Activated CD4-positive, alpha-beta memory T cell treated with anti-CD3 and anti-CD28 coated beads, Interleukin-2, amount 10 ng/mL, durations not matched to agents 7 days and 5 days (primary cell): ENCODE measurements around the gene BMX. TPM values are rescaled to one million over a fixed set of nuclear protein-coding genes. Genes with fewer than 3 reads are reported as not detected.

ENCODE experiments used
- CTCF ChIA-PET: fragments of 350-600 bp; sonication (Branson Sonifier 250); formaldehyde crosslinking; loops from one replicate; lab custom pipeline; 2021; ENCODE audit warnings: antibody characterized with exemption, inconsistent platforms; lab: Charles Lee
- POLR2A ChIA-PET: fragments of 350-600 bp; sonication (Branson Sonifier 250); formaldehyde crosslinking; loops from one replicate; lab custom pipeline; 2021; ENCODE audit warnings: antibody characterized with exemption; lab: Charles Lee
- DNase-seq: peaks from one replicate; pipeline ENCODE4 v3.0.0-alpha.2; 2020
- H3K27ac Mint-ChIP-seq: one replicate; pipeline ENCODE4 v1.8.0; 2021; ENCODE audit warnings: mild to moderate bottlenecking, mixed read lengths
- H3K27me3 Mint-ChIP-seq: one replicate; pipeline ENCODE4 v1.8.0; 2021; ENCODE audit warnings: mixed read lengths
- H3K36me3 Mint-ChIP-seq: one replicate; pipeline ENCODE4 v1.8.0; 2021; ENCODE audit warnings: low read depth, mixed read lengths
- H3K4me1 Mint-ChIP-seq: one replicate; pipeline ENCODE4 v1.8.0; 2021; ENCODE audit warnings: mixed read lengths
- H3K4me3 Mint-ChIP-seq: one replicate; pipeline ENCODE4 v1.8.0; 2021; ENCODE audit warnings: mild to moderate bottlenecking, mixed read lengths
- H3K9me3 Mint-ChIP-seq: one replicate; pipeline ENCODE4 v1.8.0; 2021; ENCODE audit warnings: mixed read lengths
- total RNA-seq, 2 experiments: library from RNA; stranded (reverse); gene quantifications; one replicate each; pipeline ENCODE4 v1.2.3, GENCODE V29; 2021

Gene BMX
- not detected for total RNA-seq

GRCh38 chrX:15500497-15500966 is at the start of gene BMX:
Gene BMX, plus strand, starts transcription at chrX:15500807. Its CDS starts 7,547 bp downstream, at chrX:15508354.
- ChIA-PET POLR2A (no interaction called here), CTCF (no interaction called here)

DNA sequence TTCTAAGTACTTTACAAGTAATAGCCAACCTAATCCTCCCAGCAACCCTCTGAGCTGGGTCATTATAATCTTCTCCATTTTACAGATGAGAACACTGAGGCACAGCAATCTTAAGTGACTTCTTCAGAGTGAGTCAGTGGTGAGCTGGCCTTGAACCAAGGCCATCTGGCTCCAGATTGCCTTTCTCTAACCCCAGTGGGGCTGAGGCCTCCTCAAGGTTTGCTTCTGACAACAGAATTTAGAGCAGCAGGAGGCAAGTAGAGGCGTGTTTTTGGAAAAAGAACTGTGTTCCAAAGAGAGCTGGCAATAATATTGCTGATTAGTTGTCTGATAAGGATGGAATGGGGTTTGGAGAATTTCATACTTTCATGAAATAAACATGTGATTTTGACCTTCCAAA is 48.7 kb upstream of the BMX start:
- Mint-ChIP-seq H3K27me3 (no peaks in the 10 kb centered on the region), H3K27ac (no peak overlapping the region), H3K4me3 (no peak overlapping the region), H3K9me3 (no peaks in the 10 kb centered on the region), H3K4me1 (no peaks in the 10 kb centered on the region), H3K36me3 (peaks cover 2% of the 10 kb centered on the region)
- CTCF ChIA-PET, result no interaction called here
- no peak for DNase-seq
- POLR2A ChIA-PET, result no interaction called here

More at GRCh38 chrX:15500497-15500966, at the start of gene BMX:
- Mint-ChIP-seq H3K4me1 (peaks cover 1% of the 10 kb centered on the region), H3K9me3 (no peaks in the 10 kb centered on the region), H3K36me3 (no peaks in the 10 kb centered on the region), H3K27ac (no peak within 1 kb of the TSS), H3K4me3 (no peak within 1 kb of the TSS), H3K27me3 (peaks cover 20% of the 10 kb centered on the region)
- no peak for DNase-seq

GRCh38 chrX:15464704-15465103 is 35.9 kb upstream of the BMX start:
- DNase-seq, result no peak
- Mint-ChIP-seq H3K27me3 (peaks cover 2% of the 10 kb centered on the region), H3K36me3 (no peaks in the 10 kb centered on the region), H3K9me3 (no peaks in the 10 kb centered on the region), H3K4me3 (no peak overlapping the region), H3K4me1 (no peaks in the 10 kb centered on the region), H3K27ac (no peak overlapping the region)
- POLR2A ChIA-PET, result no interaction called here
- CTCF ChIA-PET, result no interaction called here

DNA sequence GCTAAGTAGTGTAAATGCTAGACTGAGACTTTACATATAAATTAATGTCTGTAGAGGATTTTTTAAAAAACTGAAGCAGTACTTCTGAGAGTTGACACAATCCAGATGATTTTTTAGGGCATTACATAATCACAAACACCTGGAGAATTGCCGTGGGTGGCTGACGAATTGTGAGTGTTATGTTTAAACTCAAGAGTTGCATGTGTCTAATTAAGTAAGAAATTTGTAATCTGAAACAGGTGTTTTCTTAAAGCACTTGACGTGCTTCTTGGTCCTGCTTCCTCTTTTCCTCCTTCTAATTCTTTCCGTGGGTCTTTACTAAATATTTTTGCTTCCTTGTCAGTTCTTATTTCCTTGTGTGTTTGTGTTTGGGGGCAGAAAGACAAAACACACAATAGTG is 35.3 kb upstream of the BMX start:
- ChIA-PET CTCF (no interaction called here), POLR2A (no interaction called here)
- Mint-ChIP-seq H3K4me1 (no peaks in the 10 kb centered on the region), H3K27ac (no peak overlapping the region), H3K4me3 (no peak overlapping the region), H3K9me3 (no peaks in the 10 kb centered on the region), H3K36me3 (no peaks in the 10 kb centered on the region), H3K27me3 (peaks cover 2% of the 10 kb centered on the region)
- DNase-seq, result no peak

DNA sequence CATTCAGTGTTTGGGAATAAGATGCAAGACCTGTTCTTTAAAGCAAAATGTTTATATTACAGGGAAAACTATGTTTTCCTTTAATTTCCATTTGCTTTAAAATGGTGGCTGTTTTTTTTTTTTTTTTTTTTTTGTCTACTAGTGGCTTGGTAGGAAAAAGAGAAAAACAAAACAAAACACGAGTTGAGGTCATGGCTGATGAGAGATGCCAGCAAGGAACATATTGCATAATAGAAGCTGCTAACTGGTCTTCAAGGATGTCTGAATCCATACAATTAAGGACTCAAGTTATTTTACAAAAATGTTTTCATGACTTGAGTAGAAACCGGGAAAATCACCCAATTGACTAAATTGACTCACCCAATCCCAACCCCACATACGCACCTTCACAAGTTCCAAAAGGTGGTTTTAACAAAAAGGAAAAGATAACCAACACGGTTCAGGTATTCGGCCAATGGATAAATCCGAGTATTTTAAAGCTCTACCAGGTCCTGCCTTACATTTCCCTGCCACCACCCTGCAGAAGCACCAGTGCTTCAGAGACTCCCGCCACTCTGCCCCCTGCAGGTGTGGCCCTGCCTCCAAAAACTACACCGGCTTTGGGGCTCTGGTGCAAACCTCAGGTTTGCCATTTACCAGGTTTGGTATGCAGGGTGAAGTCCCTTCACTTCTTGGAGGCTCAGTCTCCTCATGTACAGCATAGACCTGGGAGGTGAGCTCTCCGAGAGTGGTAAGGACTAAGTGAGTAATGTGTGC is 34.5 kb upstream of the BMX start:
- ChIA-PET CTCF (interaction anchor here (2.4 to 4.0 kb wide), 2 partner anchors 118 to 166 kb away, joined by 9 to 22 read pairs; no protein-coding TSS in a partner anchor), POLR2A (no interaction called here)
- Mint-ChIP-seq H3K36me3 (no peaks in the 10 kb centered on the region), H3K27me3 (peaks cover 2% of the 10 kb centered on the region), H3K4me3 (no peak overlapping the region), H3K4me1 (peaks cover 2% of the 10 kb centered on the region), H3K27ac (no peak overlapping the region), H3K9me3 (no peaks in the 10 kb centered on the region)
- DNase-seq, result no peak

DNA sequence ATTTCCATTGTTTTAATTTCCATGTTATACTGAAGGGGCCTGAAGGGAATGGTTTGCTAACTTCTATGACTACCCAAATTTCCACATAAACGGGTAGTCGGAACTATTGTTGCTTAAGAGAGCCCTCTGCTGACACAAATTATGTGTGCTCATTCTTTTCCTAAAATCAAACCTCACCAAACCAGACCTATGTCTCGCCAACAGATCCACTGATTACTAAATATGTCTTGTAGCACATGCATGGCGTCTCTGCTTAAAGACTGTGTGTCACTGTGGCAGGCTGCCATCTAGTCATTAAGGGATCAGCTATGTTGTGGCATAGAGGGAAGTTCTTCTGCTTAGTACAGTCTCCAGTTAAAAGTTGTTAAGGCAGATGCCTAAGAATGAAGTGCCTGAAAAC is 32.6 kb upstream of the BMX start:
- no peak overlapping the region for H3K27ac Mint-ChIP-seq
- CTCF ChIA-PET, result interaction anchor here (2.4 to 4.0 kb wide), 2 partner anchors 120 to 168 kb away, joined by 9 to 22 read pairs; no protein-coding TSS in a partner anchor
- no peak overlapping the region for H3K4me3 Mint-ChIP-seq
- H3K9me3 Mint-ChIP-seq, result no peaks in the 10 kb centered on the region
- H3K27me3 Mint-ChIP-seq, result peaks cover 2% of the 10 kb centered on the region
- H3K36me3 Mint-ChIP-seq, result no peaks in the 10 kb centered on the region
- peaks cover 3% of the 10 kb centered on the region for H3K4me1 Mint-ChIP-seq
- DNase-seq, result no peak
- POLR2A ChIA-PET, result no interaction called here

DNA sequence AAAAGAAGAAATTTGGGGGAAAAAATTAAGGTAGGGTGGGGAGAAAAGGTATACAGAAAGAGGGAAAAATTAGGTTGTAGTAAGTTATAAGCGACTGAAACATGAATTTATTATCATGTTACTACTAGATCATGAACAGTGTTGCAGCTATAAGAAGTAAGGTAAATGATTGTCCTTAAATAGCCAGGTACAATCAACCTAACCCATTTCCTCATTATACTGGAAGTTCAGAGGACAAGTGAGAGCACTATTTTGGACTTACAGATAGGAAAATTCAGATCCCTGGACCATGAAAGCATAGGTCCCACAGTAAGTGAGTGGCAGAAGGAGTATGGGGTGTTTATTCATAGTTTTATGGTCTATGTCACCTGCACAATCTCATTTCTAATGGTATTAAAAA is 31.0 kb upstream of the BMX start:
- Mint-ChIP-seq H3K9me3 (no peaks in the 10 kb centered on the region), H3K27me3 (peaks cover 2% of the 10 kb centered on the region), H3K27ac (no peak overlapping the region), H3K36me3 (no peaks in the 10 kb centered on the region), H3K4me3 (no peak overlapping the region), H3K4me1 (peaks cover 3% of the 10 kb centered on the region)
- no peak for DNase-seq
- CTCF ChIA-PET, result interaction anchor here (0.8 to 4.0 kb wide), 2 partner anchors 10 to 122 kb away, joined by 4 to 22 read pairs; no protein-coding TSS in a partner anchor
- POLR2A ChIA-PET, result no interaction called here

- H3K9me3 Mint-ChIP-seq, result no peaks in the 10 kb centered on the region
- no peak overlapping the region for H3K27ac Mint-ChIP-seq
- peaks cover 3% of the 10 kb centered on the region for H3K4me1 Mint-ChIP-seq
Observed at GRCh38 chrX:15471028-15471427, 29.6 kb upstream of the BMX start.

DNA sequence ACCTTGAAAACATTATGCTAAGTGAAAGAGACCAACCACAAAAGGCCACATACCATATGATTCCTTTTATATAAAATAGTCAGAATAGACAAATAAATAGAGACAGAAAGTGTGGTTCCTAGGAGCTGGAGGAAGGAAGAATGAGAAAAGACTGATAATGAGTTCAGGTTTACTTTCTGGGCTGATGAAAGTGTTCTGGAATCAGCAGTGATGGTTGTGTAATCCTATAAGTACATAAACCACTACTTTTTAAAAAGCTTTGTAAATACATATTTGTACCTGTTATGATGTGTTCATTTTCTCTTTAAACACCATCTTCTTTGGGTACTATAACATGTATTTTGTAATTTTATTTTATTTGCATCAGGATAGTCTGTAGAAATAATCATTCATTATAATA is 28.1 kb upstream of the BMX start:
- Mint-ChIP-seq H3K4me1 (peaks cover 3% of the 10 kb centered on the region), H3K4me3 (no peak overlapping the region), H3K36me3 (no peaks in the 10 kb centered on the region), H3K9me3 (no peaks in the 10 kb centered on the region), H3K27ac (no peak overlapping the region), H3K27me3 (no peaks in the 10 kb centered on the region)
- DNase-seq, result no peak
- ChIA-PET CTCF (no interaction called here), POLR2A (no interaction called here)

More at GRCh38 chrX:15471028-15471427, 29.6 kb upstream of the BMX start:
- Mint-ChIP-seq H3K36me3 (no peaks in the 10 kb centered on the region), H3K27me3 (no peaks in the 10 kb centered on the region), H3K4me3 (no peak overlapping the region)
- ChIA-PET CTCF (no interaction called here), POLR2A (no interaction called here)
- DNase-seq, result peak; percentile 60

DNA sequence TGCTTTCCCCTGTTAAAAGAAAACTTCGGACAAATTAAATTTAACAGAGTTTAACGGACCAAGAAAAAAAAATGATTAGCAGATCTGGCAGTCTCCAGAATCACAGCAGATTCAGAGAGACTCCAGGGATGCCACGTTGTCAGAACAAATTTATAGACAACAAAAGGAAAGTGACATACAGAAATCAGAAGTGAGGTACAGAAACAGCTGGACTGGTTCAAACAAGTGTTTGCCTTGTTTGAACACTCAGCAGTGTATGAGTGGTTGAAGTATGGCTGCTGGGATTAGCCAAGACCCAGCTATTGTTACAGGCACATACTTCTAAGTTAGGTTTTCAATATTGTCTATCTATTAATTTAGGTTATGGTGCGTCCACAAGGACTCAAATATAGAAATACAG is 26.6 kb upstream of the BMX start:
- DNase-seq, result no peak
- POLR2A ChIA-PET, result no interaction called here
- CTCF ChIA-PET, result no interaction called here
- no peaks in the 10 kb centered on the region for H3K27me3 Mint-ChIP-seq
- no peak overlapping the region for H3K27ac Mint-ChIP-seq
- no peaks in the 10 kb centered on the region for H3K9me3 Mint-ChIP-seq
- H3K4me3 Mint-ChIP-seq, result no peak overlapping the region
- H3K36me3 Mint-ChIP-seq, result no peaks in the 10 kb centered on the region
- peaks cover 3% of the 10 kb centered on the region for H3K4me1 Mint-ChIP-seq

DNA sequence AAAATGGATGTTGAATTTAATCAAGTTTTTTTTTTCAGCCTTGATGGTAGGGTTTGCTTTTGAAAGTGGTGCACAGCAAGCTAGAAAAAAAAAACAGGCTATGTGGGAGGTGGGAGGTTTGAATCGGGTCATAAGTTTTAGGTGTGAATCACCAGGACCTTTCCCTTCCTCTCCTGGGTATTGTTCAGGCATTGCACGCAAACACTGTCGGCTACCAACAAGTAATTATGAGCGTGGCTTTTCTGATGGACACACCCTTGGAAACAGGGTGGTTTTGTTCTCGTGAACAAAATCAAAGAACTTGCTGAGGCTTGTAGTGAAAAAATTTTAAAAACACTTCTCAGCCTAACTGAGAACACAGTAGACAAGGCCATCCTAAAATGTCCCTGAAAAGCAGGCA is 25.6 kb upstream of the BMX start:
- no peak for DNase-seq
- H3K4me3 Mint-ChIP-seq, result no peak overlapping the region
- no peaks in the 10 kb centered on the region for H3K27me3 Mint-ChIP-seq
- ChIA-PET CTCF (no interaction called here), POLR2A (no interaction called here)
- no peak overlapping the region for H3K27ac Mint-ChIP-seq
- no peaks in the 10 kb centered on the region for H3K9me3 Mint-ChIP-seq
- peaks cover 3% of the 10 kb centered on the region for H3K4me1 Mint-ChIP-seq
- H3K36me3 Mint-ChIP-seq, result peaks cover under 1% of the 10 kb centered on the region

DNA sequence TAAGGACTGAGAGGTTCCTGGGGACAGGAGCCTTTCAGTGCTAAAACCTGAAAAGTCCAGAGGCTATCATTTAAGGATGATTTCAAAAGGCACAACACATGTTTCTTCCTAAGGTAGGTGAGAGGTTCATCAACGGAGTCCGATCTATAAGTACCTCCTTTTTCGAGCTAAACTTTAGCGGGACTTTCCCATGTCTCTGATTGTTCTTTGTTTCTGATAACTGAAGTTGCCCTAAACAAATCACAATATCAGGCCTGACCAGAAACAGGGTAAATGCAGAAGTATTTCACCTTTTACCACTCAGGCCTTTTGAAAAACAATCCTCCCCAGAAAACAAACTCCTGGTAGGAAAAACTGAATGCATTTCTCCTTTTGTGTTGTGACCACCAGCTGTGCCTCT is 25.1 kb upstream of the BMX start:
- DNase-seq, result no peak
- no peak overlapping the region for H3K4me3 Mint-ChIP-seq
- H3K27ac Mint-ChIP-seq, result no peak overlapping the region
- ChIA-PET POLR2A (no interaction called here), CTCF (no interaction called here)
- peaks cover 5% of the 10 kb centered on the region for H3K36me3 Mint-ChIP-seq
- H3K27me3 Mint-ChIP-seq, result no peaks in the 10 kb centered on the region
- H3K9me3 Mint-ChIP-seq, result no peaks in the 10 kb centered on the region
- H3K4me1 Mint-ChIP-seq, result peaks cover 3% of the 10 kb centered on the region

DNA sequence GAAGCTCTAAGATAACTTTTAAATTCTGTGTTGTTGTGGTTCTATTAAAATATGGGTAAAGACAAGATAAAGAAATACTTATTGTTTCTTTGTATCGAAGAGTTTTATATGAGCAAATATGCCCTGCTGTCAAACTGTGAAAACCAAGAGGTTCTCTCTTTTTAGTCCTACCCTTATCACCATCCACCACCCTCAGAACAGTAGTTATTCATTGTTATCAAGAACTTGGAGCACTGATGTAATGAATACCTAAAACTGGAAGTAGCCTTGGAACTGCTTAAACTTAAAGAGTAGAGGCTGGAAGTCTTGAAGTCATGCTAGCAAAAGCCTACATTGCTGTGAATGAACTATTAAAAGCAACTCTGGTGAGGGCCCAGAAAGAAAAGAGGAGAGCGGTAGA is 16.7 kb upstream of the BMX start:
- POLR2A ChIA-PET, result no interaction called here
- no peaks in the 10 kb centered on the region for H3K4me1 Mint-ChIP-seq
- no peak overlapping the region for H3K4me3 Mint-ChIP-seq
- H3K27me3 Mint-ChIP-seq, result no peaks in the 10 kb centered on the region
- CTCF ChIA-PET, result no interaction called here
- no peak overlapping the region for H3K27ac Mint-ChIP-seq
- no peaks in the 10 kb centered on the region for H3K9me3 Mint-ChIP-seq
- no peak for DNase-seq
- H3K36me3 Mint-ChIP-seq, result peaks cover 9% of the 10 kb centered on the region

DNA sequence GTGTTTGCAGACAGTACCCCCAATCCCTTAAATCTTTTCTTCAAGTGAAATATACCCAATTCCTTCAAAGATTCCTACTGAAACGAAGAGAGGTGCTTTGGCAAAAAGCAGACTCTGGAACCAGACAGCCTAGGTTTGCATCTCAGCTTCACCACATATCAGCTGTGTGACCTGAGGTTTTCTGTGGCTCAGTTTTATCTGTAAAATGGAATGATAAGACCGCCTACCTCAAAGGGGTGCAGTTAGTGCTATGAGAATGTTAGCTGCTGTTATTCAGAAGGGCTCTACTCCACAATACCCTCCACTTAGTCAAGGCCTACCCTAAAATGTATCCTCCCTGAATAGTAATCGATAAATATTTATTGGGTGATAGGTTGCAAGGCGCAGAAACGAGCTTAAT is 8.1 kb upstream of the BMX start:
- ChIA-PET CTCF (interaction anchor here (1.7 kb wide), 1 partner anchor 143 kb away, joined by 5 read pairs; no protein-coding TSS in a partner anchor), POLR2A (no interaction called here)
- Mint-ChIP-seq H3K4me3 (peak overlapping the region; percentile 76), H3K36me3 (no peaks in the 10 kb centered on the region), H3K9me3 (no peaks in the 10 kb centered on the region), H3K4me1 (peaks cover 13% of the 10 kb centered on the region), H3K27me3 (no peaks in the 10 kb centered on the region), H3K27ac (no peak overlapping the region)
- DNase-seq, result no peak
